HG02678 (cell line): ENCODE results near the gene OSBPL6.

ENCODE experiments used
- ATAC-seq: cut with Tn5 transposase; IDR thresholded peaks from one replicate; pipeline ENCODE4 v1.9.1; 2021; ENCODE audit warnings: mild to moderate bottlenecking, moderate library complexity; ENCODE audit not compliant: unreplicated experiment

OSBPL6 gene

GRCh38 chr2:178269438-178270224 lies 75.3 kb downstream of the OSBPL6 start:
- no peak for ATAC-seq

- ATAC-seq = no peak
Observed at GRCh38 chr2:178270338-178270737, 76.0 kb downstream of the OSBPL6 start.

- no peak for ATAC-seq
Observed at GRCh38 chr2:178271094-178271493, 76.8 kb downstream of the OSBPL6 start.

GRCh38 chr2:178271629-178272333 lies 77.5 kb downstream of the OSBPL6 start:
- no peak for ATAC-seq

- ATAC-seq = no peak
Observed at GRCh38 chr2:178273787-178274360, 79.6 kb downstream of the OSBPL6 start.

GRCh38 chr2:178275600-178275999 lies 81.3 kb downstream of the OSBPL6 start:
- ATAC-seq = no peak

- ATAC-seq = no peak
Observed at GRCh38 chr2:178277741-178278197, 83.5 kb downstream of the OSBPL6 start.

GRCh38 chr2:178279142-178279541 lies 84.8 kb downstream of the OSBPL6 start:
- ATAC-seq = no peak

GRCh38 chr2:178279636-178280035 lies 85.3 kb downstream of the OSBPL6 start:
- ATAC-seq = no peak

- ATAC-seq = peak; percentile 91
Observed at GRCh38 chr2:178280244-178280852, 86.0 kb downstream of the OSBPL6 start.

GRCh38 chr2:178282075-178282815 lies 87.9 kb downstream of the OSBPL6 start:
- ATAC-seq = no peak

GRCh38 chr2:178283341-178283918 lies 89.1 kb downstream of the OSBPL6 start:
- no peak for ATAC-seq

GRCh38 chr2:178284613-178285286 lies 90.4 kb downstream of the OSBPL6 start:
- ATAC-seq = no peak

- no peak for ATAC-seq
Observed at GRCh38 chr2:178285287-178285615, 90.9 kb downstream of the OSBPL6 start.

- ATAC-seq = no peak
Observed at GRCh38 chr2:178286636-178287035, 92.3 kb downstream of the OSBPL6 start.

GRCh38 chr2:178287652-178288344 lies 93.5 kb downstream of the OSBPL6 start:
- ATAC-seq = no peak

GRCh38 chr2:178291703-178292102 lies 97.4 kb downstream of the OSBPL6 start:
- ATAC-seq = no peak

GRCh38 chr2:178292586-178292985 lies 98.3 kb downstream of the OSBPL6 start:
- ATAC-seq = no peak

GRCh38 chr2:178295115-178295514 lies 100.8 kb downstream of the OSBPL6 start:
- ATAC-seq = no peak
